Measurements from ENCODE around the gene GUCY1A2.
A peak's percentile ranks its signal among the peaks of the same experiment; 100 is the strongest.
"Not testable (repeated sequence)": the region's sequence is repeated elsewhere in the genome, so short reads cannot be mapped to it uniquely, and the experiment has no call there.

Gene GUCY1A2

GRCh38 chr11:107018219-107018901 is at the start of gene GUCY1A2:
Gene GUCY1A2 (minus strand): TSS chr11:107018476. CDS start chr11:107018055, 421 bp downstream.
- no peak for DNase-seq (ENCODE audit: insufficient read length, low spot score)
- no peak for FAIRE-seq

DNA sequence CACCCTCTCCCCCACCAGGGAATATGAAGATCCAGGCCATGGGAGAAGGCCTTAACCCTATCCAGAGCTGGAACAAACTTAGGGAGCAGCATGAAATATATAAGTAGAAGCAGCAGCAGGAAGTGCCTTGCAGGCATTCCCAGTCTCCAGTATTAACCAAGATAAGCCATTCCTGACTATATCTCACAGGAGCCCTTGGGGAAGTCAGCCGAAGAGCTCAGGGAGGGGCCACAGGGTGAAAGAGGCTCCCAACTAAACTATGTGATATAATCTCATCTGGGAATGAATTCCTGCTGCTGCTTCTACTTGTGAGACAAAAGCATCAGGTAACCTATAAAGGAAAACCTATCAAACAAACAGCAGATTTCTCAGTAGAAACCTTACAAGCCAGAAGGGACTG is 36.1 kb upstream of the GUCY1A2 start:
- no peak for FAIRE-seq
- DNase-seq (ENCODE audit: insufficient read length, low spot score): no peak

- not testable (repeated sequence) for DNase-seq (ENCODE audit: insufficient read length, low spot score); FAIRE-seq
These were observed 33.1 kb upstream of the GUCY1A2 start for GRCh38 chr11:107051332-107051731.

DNA sequence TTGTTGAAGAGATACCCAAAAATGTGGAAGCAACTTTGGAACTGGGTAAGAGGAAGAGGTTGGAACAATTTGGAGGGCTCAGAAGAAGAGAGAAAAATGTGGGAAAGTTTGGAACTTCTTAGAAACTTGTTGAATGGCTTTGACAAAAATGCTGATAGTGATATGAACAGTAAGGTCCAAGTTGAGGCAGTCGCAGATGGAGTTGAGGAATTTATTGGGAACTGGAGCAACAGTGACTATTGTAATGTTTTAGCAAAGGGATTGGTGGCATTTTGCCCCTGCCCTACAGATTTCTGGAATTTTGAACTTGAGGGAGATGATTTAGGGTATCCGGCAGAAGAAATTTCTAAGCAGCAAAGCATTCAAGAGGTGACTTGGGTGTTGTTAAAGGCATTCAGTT is 32.6 kb upstream of the GUCY1A2 start:
- DNase-seq (ENCODE audit: insufficient read length, low spot score); FAIRE-seq: not testable (repeated sequence)

GRCh38 chr11:107050121-107050520 is 31.8 kb upstream of the GUCY1A2 start:
- FAIRE-seq (no peak), DNase-seq (ENCODE audit: insufficient read length, low spot score) (no peak)

GRCh38 chr11:107044503-107044902 is 26.2 kb upstream of the GUCY1A2 start:
- DNase-seq (ENCODE audit: insufficient read length, low spot score) (no peak), FAIRE-seq (no peak)

DNA sequence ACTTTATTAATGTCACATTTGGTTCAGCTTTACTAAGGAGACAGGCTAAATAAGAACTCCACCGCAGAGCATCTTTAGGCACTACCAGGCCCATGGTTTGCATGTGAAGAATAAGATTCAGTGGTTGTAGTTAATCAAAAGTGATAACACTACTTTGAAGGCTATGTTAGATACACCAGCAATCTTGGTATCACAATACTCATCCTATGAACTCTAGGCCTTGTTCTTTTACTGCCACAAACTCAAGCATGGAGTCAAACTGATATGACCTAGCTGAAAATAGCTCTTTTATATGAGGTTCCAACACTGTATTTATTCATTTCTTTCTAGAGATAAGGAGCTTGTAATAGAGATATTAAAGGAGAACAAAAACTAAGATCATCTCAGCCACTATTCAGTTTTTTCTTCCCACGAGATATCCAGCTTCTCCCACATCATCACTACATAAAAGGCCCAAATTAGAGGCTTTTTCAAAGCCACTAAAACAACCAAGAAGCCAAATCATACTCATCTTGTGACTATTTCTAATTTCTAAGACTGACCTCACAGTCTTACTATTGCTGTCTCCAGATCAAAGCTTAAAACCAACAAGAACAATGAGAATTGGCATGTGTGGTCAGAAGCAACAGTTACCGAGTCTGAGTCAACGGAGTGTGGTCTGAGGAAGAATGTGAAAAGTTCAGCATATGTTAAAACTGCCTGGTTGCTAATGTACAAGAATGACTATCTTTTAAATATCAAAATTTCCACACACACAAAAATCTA is 25.1 kb upstream of the GUCY1A2 start:
- no peak for FAIRE-seq
- DNase-seq (ENCODE audit: insufficient read length, low spot score): peak; percentile 7

DNA sequence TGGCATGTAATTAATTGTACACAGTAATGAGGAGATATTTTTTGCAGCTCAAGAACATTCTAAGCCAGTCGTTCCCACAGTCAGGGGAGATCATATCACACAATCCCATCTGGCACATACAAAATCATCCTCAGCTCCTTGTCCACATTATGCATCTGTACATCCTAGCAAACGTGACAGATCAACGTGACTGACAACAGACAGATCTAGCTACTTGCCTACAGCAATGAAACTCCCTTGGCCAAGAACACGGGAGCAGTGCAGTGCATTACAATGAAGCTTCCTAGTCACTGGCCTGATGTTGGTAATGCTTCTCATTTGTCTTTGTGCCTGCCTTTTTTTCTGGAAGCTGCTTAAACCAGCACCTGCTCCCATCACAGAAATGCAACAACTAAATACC is 24.5 kb upstream of the GUCY1A2 start:
- FAIRE-seq (peak; percentile 23), DNase-seq (ENCODE audit: insufficient read length, low spot score) (no peak)

DNA sequence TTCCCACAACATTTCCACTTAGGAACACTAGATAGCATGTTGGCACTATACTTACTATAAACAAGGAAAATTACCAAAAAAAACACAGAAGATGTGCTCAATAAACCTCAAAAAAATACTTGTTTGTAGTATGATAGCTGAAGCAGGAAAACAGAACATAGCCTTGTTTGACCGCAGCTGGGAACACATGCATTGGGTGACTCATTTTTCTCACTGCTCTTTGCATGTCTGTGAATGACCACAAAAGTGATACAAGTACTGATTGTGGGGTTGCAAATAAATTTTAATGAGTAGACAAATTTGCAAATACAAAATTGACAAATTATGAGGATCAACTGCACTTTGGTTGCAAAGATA is 22.8 kb upstream of the GUCY1A2 start:
- DNase-seq (ENCODE audit: insufficient read length, low spot score) (no peak), FAIRE-seq (no peak)

- DNase-seq (ENCODE audit: insufficient read length, low spot score): no peak
- FAIRE-seq: no peak
These were observed 22.3 kb upstream of the GUCY1A2 start for GRCh38 chr11:107040433-107041087.

DNA sequence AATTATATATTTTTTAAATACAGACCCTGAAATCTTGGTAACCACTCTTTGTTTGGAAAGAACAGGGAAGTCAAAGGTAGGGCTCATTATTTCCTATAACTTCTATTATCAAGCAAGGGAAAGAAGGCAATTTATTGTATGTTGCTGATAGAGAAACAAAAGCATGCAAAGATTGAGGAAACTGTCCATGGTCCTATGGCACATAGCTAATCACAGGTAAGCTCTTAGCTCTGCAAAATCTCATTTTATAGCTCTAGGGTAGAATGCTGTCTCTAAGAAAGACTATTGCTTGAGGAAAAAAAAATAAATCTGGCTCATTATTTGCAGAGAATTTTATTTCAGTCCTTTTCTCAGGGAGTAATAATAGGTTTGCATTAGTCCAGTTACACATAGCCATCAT is 7.4 kb upstream of the GUCY1A2 start:
- FAIRE-seq (no peak), DNase-seq (ENCODE audit: insufficient read length, low spot score) (no peak)

DNA sequence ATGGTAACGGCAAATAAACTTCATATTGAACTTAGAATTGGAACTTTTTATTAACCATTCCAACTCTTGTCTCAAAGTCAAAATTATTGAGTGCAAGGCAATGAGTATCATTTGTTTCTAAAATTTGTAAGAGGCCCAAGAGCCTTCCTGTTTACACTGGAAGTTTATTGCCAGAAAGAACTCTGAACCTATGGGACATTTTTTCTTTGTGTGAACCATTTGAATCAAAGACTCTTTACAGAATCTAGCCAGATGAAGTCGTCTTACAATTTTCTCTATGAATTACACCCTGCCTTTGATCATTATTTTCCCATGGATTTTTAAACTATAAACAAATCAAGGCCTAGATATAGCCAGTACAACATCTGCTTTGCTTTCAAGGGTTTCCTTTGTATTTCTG is 2.3 kb upstream of the GUCY1A2 start:
- no peak for DNase-seq (ENCODE audit: insufficient read length, low spot score)

DNA sequence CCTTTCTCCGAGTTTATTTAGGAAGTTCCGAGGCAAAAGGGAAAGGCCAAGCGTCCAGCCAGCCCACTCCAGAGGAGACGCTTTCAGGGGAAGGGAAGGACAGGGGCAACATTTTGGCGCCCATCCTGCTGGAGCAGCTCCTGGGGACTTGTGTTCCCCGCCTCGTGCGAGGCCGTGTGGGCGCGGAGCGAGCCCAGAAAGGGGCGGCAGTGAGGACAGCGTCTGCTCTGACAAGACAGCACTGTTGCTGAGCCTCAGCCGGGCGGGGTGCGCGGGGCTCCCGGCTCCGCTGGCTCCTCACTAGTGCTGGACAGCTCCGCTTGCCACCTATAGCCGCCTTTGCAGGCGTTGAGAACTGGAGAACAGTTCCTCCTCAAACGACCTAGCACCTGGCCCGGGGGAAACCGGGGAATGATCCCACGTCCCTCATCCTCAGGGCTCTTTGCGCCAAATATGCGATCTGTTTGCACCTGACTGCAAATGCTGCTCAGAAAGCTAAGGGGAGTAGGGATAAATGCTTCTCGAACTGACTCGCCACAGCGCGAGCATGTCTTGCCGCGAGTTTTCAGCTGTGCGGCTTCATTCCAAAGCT is 722 bp upstream of the GUCY1A2 start:
- FAIRE-seq (no peak), DNase-seq (ENCODE audit: insufficient read length, low spot score) (peak; percentile 67)

More for the DNA sequence above, 2.3 kb upstream of the GUCY1A2 start:
- FAIRE-seq: no peak

DNA sequence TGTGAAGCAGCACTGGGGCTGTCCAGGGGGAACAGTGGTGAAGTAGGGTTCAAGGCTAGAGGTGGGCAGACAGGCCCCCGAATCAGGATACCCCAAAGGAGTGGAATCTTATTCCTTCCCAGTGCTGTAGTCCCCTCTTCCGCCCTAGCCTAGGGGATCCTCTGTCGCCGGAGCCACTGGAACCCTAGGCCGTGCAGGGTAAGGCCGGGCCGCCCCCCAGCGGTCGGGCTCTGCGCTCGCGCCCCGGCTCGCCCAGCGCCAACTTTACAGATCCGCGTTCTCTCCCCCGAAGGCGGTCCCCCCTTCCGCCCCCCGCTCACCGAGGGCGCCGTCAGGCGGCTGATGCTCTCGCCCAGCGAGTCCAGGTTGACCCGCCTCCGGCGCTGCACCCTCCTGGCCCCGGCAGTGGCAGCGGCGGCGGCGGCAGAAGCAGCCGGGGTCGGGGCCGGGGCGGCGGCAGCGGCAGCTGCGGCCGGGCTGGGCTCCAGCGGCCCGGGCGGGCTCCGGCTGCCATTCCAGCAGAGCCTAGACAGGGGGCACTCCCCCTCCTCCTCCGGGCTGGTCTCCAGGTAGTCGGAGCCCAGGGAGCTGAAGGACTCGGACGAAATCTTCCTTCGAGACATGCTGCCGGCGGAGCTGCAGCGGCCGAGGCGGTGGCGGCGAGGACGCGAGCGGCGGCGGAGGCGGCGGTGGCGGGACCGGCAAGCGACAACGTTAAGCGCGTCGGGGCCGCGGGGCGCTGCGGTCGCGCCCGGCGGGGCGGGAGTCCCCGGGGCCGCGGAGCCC is 650 bp downstream of the GUCY1A2 start:
- DNase-seq (ENCODE audit: insufficient read length, low spot score): peak; percentile 29
- FAIRE-seq: peak; percentile 40

DNA sequence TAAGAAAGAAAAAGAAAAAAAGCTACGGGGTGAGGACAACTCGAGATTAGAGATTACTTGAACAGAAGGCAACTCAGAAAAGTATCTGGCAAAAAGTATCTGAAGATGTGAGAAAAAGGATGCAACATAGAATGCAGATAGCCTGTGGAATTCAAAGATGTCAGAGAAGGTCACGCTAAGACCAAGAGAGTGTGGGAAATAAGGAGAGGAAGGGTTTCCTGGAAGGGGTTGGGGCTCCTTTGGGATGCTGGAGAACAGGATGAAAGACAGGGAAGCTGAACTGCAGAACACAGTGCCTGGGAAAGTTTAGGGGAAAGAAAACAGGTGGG is 1.2 kb downstream of the GUCY1A2 start:
- FAIRE-seq (no peak), DNase-seq (ENCODE audit: insufficient read length, low spot score) (no peak)

GRCh38 chr11:107014871-107015270 is 3.4 kb downstream of the GUCY1A2 start:
- FAIRE-seq: no peak
- DNase-seq (ENCODE audit: insufficient read length, low spot score): no peak

GRCh38 chr11:107011977-107012376 is 6.3 kb downstream of the GUCY1A2 start:
- FAIRE-seq: no peak
- no peak for DNase-seq (ENCODE audit: insufficient read length, low spot score)

DNA sequence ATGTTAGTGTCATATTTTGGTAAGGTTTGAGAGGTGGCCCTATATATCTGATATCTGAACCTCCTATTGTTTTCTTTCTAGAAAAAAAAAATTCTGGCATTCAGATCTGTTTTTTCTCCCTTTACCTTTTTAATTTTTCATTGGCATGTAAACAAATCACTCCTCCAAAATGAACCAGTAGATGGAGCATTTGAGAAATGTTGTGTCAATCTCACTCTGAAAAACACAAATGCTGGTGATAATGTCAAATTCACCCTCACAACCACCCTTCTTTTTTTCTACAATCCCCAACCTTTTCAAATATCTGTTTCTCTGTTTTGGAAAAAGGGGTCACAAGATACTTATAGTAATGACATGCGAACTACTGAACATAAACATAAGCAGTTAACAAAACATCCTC is 9.1 kb downstream of the GUCY1A2 start:
- no peak for DNase-seq (ENCODE audit: insufficient read length, low spot score)

GRCh38 chr11:107006076-107006833 is 12.0 kb downstream of the GUCY1A2 start:
- FAIRE-seq: peak; percentile 16

More for the DNA sequence above, 9.1 kb downstream of the GUCY1A2 start:
- FAIRE-seq: no peak

DNA sequence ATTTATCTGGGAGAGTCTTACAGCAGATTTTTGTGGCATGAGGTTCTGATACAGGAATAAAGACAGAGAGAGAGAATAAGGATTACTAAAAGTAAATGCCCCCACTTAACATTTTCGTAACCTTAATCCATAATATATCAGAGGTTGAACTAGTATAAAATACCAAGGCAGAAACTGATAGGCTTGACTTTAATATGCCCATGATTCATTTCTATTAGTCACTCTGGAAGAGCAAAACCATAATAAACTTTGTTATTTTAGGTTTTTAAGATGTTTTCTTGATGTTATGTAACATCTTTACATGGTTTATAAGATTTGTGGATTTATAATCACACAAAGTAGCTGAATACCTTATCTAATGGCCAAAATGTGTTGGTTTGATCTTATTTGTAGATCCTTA is 19.1 kb downstream of the GUCY1A2 start:
- FAIRE-seq (no peak), DNase-seq (ENCODE audit: insufficient read length, low spot score) (no peak)

More at GRCh38 chr11:107006076-107006833, 12.0 kb downstream of the GUCY1A2 start:
- DNase-seq (ENCODE audit: insufficient read length, low spot score): no peak

All from HTR-8/SVneo (cell line).